ENCODE measurements around the gene ADAT1. TPM values are rescaled to one million over a fixed set of nuclear protein-coding genes. Genes with fewer than 3 reads are reported as not detected.

ADAT1 gene
- total and polyA plus RNA-seq, 12 donors: 18.0 to 191 (median 46.6) TPM

DNA sequence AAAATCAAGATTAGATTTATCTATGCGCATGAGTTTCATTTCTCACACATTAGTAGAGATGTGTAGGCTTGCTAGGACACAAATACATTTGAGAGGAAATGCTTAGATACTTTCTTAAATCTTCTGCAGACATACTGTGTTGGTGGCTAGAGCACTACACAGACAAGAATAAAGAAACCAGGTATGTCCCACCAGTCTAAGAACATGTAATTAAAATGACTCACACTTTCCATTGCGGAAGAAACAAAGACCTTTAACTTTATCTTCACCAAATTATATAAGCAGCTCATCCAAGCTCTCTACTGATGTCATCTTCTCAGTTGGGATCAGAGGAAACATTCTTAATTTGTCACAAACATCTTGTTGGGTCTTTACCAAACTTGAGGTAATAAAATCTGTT, 44.4 kb downstream of the ADAT1 start:
- Histone ChIP-seq H3K9me3 (replicated peaks in 1 of 3) (no peaks in the 10 kb centered on the region), H3K36me3 (replicated peaks in 1 of 2) (peaks cover 0 to 53% of the 10 kb centered on the region in 2 donors), H3K27me3 (no peaks in the 10 kb centered on the region), H3K4me1 (replicated peaks in 1 of 2) (peaks cover 0 to 3% of the 10 kb centered on the region in 2 donors), H3K27ac (no peak overlapping the region), H3K4me3 (no peak overlapping the region)
- DNase-seq: no peak
- WGBS, 4 donors: 79 to 85% (median 80%) methylated on average over 2 of the region's 2 CpGs
- TF ChIP-seq, protein P1, sequence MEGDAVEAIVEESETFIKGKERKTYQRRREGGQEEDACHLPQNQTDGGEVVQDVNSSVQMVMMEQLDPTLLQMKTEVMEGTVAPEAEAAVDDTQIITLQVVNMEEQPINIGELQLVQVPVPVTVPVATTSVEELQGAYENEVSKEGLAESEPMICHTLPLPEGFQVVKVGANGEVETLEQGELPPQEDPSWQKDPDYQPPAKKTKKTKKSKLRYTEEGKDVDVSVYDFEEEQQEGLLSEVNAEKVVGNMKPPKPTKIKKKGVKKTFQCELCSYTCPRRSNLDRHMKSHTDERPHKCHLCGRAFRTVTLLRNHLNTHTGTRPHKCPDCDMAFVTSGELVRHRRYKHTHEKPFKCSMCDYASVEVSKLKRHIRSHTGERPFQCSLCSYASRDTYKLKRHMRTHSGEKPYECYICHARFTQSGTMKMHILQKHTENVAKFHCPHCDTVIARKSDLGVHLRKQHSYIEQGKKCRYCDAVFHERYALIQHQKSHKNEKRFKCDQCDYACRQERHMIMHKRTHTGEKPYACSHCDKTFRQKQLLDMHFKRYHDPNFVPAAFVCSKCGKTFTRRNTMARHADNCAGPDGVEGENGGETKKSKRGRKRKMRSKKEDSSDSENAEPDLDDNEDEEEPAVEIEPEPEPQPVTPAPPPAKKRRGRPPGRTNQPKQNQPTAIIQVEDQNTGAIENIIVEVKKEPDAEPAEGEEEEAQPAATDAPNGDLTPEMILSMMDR (IDR thresholded peaks at IDR 0.05): no peak
- no peak for TF ChIP-seq POLR2A (IDR thresholded peaks at IDR 0.05)
- intact Hi-C loops (cut with DNase I): no loop called here

GRCh38 chr16:75578212-75578611, 44.9 kb downstream of the ADAT1 start:
- 92 to 98% (median 94%) methylated on average over 7 of the region's 7 CpGs for WGBS, 4 donors
- TF ChIP-seq, protein P1 (IDR thresholded peaks at IDR 0.05): no peak
- TF ChIP-seq POLR2A (IDR thresholded peaks at IDR 0.05): no peak
- H3K9me3 ChIP-seq (replicated peaks in 1 of 3): no peaks in the 10 kb centered on the region
- no peaks in the 10 kb centered on the region for H3K27me3 ChIP-seq
- no peak for DNase-seq
- no peak overlapping the region for H3K27ac ChIP-seq
- H3K4me1 ChIP-seq (replicated peaks in 1 of 2): peaks cover 0 to 8% of the 10 kb centered on the region in 2 donors
- H3K36me3 ChIP-seq (replicated peaks in 1 of 2): peaks cover 0 to 59% of the 10 kb centered on the region in 2 donors
- no peak overlapping the region for H3K4me3 ChIP-seq
- intact Hi-C loops (cut with DNase I): no loop called here

GRCh38 chr16:75576384-75576811, 46.7 kb downstream of the ADAT1 start:
- TF ChIP-seq, protein P1 (IDR thresholded peaks at IDR 0.05): no peak
- TF ChIP-seq POLR2A (IDR thresholded peaks at IDR 0.05): no peak
- 64 to 90% (median 68%) methylated on average over 3 of the region's 3 CpGs for WGBS, 4 donors
- Histone ChIP-seq H3K4me3 (no peak overlapping the region), H3K27ac (no peak overlapping the region), H3K9me3 (replicated peaks in 1 of 3) (no peaks in the 10 kb centered on the region), H3K36me3 (replicated peaks in 1 of 2) (peaks cover 0 to 76% of the 10 kb centered on the region in 2 donors), H3K27me3 (no peaks in the 10 kb centered on the region), H3K4me1 (replicated peaks in 1 of 2) (peaks cover 0 to 21% of the 10 kb centered on the region in 2 donors)
- intact Hi-C loops (cut with DNase I): no loop called here
- DNase-seq: no peak

- TF ChIP-seq, protein P1 (IDR thresholded peaks at IDR 0.05): no peak
- no peak for TF ChIP-seq POLR2A (IDR thresholded peaks at IDR 0.05)
- H3K9me3 ChIP-seq (replicated peaks in 1 of 3): no peaks in the 10 kb centered on the region
- intact Hi-C loops (cut with DNase I): no loop called here
- no peaks in the 10 kb centered on the region for H3K27me3 ChIP-seq
- WGBS, 4 donors: 70 to 82% (median 74%) methylated on average over 3 of the region's 3 CpGs
- no peak overlapping the region for H3K4me3 ChIP-seq
- H3K27ac ChIP-seq: no peak overlapping the region
- peaks cover 0 to 26% of the 10 kb centered on the region in 2 donors for H3K4me1 ChIP-seq (replicated peaks in 1 of 2)
- peaks cover 0 to 76% of the 10 kb centered on the region in 2 donors for H3K36me3 ChIP-seq (replicated peaks in 1 of 2)
- DNase-seq: no peak
Measured at GRCh38 chr16:75575958-75576357, 47.1 kb downstream of the ADAT1 start.
